Measurements from ENCODE around the gene IGSF23.

IGSF23 gene

GRCh38 chr19:44641501-44642265 is 28.3 kb downstream of the IGSF23 start:
- no peak for DNase-seq (ENCODE audit: low spot score)

DNA sequence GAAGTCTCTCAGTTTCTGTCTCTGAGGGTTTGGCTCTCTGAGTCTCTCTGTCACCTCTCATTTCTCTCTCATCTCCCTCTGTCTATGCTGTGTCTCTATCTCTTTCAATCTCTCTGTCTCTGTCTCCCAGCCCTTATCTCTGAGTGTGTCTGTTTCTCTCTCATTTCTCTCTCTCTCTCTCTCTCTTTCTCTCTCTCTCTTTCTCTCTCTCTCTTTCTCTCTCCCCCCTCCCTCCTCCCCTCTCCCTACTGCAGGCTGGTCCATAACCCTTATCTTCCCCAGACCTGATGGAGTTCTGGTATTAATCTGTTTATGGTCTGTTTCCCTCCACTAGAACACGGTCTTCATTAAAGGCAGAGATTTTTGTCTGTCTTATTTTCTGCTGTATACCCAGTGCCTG is 29.0 kb downstream of the IGSF23 start:
- DNase-seq (ENCODE audit: low spot score) = no peak

DNA sequence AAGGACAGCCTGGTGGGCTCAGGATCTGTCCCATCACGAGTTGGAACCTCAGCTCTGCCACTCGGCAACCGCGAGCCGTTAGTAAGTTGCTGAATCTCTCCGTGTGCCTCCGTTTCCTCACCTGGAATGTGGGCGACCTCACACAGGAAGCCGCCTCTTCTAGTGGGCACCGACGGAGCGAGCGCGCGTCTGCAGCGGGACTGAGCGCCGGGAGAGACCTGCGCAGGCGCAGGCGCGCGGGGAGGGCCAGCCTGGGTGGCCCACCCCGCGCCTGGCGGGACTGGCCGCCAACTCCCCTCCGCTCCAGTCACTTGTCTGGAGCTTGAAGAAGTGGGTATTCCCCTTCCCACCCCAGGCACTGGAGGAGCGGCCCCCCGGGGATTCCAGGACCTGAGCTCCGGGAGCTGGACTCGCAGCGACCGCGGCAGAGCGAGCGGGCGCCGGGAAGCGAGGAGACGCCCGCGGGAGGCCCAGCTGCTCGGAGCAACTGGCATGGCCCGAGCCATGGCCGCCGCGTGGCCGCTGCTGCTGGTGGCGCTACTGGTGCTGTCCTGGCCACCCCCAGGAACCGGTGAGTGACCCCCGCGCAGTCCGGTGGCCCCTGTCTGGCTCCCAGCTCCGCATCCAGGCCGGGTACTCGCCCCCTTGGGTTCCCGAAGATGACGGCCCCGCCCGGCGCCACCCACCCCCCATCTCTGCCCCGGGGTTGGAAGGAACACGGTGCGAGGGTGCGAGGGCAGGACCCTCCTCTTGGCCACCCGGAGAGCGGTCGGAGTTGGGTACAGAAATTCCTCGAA is 30.4 kb downstream of the IGSF23 start, which contains the start of gene PVR:
TSS of gene PVR (plus strand) at position 306 of the 797 bp plus-strand sequence. CDS start at position 493, 187 bp downstream.
- peak; percentile 93 for DNase-seq (ENCODE audit: low spot score)

DNA sequence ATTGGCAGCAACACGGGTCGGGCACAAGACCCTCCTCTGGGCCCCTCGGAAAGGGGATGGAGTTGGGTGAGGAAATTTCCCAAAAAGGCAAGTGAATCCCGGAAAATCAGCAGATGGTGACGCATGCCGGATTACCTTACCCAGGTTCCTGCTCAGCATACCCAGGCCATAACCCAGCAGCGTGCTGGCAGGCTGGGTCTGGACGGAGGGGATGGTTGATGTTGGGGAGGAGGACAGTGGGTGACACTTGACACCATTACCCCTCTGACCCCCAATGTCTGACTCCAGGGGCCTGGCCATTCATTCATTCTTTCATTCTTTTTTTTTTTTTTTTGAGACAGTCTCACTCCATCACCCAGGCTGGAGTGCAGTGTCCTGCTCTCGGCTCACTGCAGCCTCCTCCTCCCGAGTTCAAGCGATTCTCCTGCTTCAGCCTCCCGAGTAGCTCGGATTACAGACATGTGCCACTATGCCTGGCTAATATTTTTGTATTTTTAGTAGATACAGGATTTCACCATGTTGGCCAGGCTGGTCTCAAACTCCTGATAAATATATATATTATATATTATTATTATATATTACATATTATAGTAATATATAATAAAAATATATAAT is 31.1 kb downstream of the IGSF23 start:
- DNase-seq (ENCODE audit: low spot score) = peak; percentile 53

GRCh38 chr19:44645407-44646048 is 32.2 kb downstream of the IGSF23 start:
- no peak for DNase-seq (ENCODE audit: low spot score)

DNA sequence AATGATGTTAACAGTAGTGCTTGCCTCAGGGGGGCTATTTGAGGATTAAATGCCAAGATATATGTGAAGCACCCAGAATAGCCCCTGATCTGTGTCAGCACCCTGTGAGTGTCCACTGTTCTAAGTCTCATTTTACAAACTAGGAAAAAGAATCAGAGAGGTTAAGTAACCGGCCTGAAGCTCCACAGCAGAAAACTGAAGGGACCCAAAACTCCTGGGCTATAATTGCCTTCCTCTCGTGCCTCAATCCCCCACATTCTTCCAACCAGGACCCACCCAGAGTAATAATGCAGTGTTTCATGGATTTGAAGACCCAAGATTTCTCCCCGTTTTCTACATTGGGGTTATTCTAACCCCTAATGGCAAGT is 32.7 kb downstream of the IGSF23 start:
- no peak for DNase-seq (ENCODE audit: low spot score)

GRCh38 chr19:44647144-44647543 is 33.8 kb downstream of the IGSF23 start:
- no peak for DNase-seq (ENCODE audit: low spot score)

DNA sequence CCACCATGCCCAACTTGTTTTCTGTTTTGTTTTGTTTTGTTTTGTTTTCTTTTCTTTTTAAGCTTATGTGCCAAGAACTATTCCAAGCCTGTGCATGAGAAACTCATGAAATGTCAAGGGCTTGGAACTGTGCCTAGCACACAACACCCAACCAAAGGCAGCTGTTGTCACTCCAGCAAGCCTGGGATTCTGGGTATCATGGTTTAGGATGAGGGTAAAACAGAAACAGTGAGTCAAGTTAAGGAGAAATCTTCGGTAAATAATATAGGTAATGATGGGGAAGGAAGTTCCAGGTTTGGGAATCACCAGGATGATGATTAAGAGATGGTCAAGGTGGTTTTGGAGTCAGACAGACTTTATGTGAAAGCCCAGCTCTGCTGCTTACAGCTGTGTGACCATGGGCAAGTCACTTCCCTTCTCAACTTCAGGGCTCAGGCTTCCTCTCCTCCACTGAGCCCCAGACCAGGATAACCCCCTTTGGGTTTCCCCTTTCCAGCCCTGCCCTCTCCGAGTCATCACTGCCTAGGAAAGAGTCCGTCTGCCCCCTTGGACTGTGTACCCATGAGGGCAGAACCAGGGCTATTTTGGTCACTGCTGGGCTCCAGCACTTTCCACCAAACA is 35.4 kb downstream of the IGSF23 start:
- DNase-seq (ENCODE audit: low spot score) = peak; percentile 69

DNA sequence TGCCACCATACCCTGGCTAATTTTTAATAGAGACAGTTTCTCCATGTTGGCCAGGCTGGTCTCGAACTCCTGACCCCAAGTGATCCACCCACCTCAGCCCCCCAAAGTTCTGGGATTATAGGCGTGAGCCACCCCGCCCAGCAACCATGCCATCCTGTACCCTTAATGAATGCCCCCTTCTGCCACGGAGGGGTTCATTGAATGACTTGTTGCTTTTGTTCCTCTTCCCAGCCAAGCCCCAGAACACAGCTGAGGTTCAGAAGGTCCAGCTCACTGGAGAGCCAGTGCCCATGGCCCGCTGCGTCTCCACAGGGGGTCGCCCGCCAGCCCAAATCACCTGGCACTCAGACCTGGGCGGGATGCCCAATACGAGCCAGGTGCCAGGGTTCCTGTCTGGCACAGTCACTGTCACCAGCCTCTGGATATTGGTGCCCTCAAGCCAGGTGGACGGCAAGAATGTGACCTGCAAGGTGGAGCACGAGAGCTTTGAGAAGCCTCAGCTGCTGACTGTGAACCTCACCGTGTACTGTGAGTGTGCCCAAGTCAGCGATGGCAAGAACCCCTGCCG is 36.3 kb downstream of the IGSF23 start:
- DNase-seq (ENCODE audit: low spot score) = no peak

DNA sequence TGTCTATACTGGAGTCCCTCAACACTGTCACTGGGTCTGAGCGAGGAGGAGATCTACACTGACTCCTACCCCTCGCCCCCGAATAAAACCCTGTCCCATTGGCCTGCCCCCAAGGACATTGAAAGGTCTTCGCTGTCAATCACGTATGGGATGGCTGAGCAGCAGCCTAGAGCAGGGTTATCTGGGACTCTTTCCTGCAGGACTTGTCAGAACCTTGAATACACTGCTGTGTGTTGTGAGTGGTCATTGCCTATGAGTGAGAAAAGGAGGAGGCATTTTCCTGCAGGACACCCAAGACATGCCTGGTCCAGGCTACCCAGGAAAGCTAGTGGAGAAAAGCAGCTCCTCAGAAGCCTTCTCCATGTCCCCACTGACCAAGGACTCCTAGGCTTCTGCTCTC is 40.0 kb downstream of the IGSF23 start:
- DNase-seq (ENCODE audit: low spot score) = no peak

- peak; percentile 43 for DNase-seq (ENCODE audit: low spot score)
These were observed 40.8 kb downstream of the IGSF23 start for GRCh38 chr19:44653977-44654774.

DNA sequence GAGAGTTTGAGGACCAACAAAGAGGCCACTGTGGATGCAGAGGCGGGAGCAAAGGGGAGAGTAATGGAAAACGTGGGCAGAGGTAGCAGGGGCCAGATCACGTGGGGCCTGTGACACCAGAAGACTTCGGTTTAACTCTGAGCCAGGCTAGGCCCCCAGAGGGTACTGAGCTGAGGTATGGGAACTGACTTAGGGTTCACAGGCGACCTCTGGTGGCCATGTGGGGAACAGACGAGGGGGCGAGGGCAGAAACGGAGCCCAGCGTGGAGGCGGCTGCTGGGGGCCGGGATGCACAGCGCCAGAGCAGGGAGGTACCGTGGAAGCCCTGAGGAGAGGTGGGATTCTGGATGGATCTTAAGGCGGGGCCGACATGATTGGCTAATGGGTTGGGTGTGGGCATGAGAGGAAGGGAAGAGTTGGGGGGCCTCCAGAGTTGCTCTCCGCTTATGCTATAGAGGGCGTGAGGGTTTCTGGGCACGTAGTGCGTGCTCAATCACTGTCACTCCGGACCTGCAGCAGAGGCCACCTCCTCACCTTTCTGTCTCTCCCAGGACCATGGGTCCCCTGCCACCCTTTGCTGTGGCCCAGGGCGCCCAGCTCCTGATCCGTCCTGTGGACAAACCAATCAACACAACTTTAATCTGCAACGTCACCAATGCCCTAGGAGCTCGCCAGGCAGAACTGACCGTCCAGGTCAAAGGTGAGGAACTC is 44.0 kb downstream of the IGSF23 start:
- DNase-seq (ENCODE audit: low spot score) = peak; percentile 72

DNA sequence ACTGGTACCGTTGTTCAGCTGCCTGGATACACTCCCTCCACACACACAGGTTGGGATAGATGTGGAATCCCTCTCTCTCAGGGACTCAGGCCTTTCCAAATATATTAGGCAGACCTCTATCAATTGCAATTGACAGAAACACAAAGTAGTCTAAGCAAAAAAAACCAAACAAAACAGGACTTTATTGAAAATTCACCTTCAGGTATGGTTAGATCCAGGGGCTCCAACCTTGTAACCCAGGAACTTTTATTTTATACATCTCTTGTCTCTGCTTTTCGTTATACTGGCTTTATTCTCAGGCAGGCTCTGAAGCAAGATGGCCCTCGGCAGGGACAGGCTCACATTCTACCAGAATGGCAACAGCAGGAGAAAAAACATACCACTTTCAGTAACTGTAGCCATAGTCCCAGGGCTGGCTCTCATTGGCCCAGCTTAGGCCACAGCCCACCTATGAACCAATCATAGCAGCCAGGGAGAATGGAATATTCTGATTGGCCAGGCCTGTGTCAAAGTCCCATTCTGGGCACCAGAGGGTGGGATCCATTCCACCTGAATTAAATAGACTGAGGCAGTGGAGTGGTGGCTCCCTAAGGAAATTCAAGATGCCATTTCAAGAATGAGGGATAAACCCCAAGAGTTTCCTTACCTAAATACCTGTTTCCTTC is 44.8 kb downstream of the IGSF23 start:
- DNase-seq (ENCODE audit: low spot score) = no peak

DNA sequence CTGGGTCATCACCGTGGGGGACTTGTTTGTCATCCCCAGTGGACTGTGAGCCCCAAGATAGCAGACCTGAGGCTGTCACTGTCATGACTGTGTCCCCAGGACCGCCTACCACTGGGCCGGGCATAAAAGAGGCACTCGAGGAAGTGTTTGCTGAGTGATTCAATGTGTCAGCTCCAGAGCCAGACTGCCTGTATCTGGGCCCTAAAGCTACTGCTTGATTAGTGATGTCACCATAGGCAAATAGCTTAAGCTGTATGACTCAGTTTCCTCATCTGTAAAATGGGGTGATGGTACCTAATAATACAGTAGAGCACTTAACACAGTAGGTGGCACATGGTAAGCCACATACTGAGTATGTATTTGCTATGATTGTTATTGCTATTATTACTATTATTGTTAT is 46.7 kb downstream of the IGSF23 start:
- DNase-seq (ENCODE audit: low spot score) = no peak

- no peak for DNase-seq (ENCODE audit: low spot score)
These were observed 47.8 kb downstream of the IGSF23 start for GRCh38 chr19:44661205-44661604.

DNA sequence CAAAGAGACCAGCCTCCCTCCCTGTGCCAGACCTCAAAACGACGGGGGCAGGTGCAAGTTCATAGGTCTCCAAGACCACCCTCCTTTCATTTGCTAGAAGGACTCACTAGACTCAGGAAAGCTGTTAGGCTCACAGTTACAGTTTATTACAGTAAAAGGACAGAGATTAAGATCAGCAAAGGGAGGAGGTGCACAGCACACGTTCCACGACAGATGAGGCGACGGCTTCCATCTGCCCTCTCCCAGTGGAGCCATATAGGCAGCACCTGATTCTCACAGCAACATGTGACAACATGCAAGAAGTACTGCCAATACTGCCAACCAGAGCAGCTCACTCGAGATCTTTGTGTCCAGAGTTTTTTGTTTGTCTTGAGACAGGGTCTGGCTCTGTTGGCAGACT is 48.5 kb downstream of the IGSF23 start:
- no peak for DNase-seq (ENCODE audit: low spot score)

GRCh38 chr19:44662691-44663385 is 49.5 kb downstream of the IGSF23 start:
- peak; percentile 55 for DNase-seq (ENCODE audit: low spot score)

GRCh38 chr19:44663996-44664395 is 50.6 kb downstream of the IGSF23 start:
- DNase-seq (ENCODE audit: low spot score) = no peak

DNA sequence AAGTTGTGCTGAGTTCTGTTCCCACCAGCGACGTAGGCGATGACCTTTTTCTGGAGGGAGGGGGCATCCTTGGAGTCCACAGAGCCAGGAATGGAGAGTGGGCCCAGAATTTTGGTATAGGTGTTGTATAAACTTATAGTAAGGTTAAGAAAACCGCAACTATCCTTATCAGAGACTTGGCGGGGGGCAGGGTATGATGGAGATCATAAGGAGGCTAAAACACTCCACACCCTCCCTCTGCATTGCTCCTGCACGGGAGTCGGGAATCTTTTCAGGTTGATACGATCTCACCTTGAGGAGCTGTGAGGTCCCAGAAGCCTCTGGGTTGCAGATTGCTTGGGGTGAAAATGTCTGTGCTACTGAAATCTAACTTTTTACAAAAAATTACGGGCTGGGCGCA is 51.6 kb downstream of the IGSF23 start:
- no peak for DNase-seq (ENCODE audit: low spot score)
